H1 (cell line): Measurements from ENCODE around the gene KCNT1. TPM values are rescaled to one million over a fixed set of nuclear protein-coding genes. Genes with fewer than 3 reads are reported as not detected.

Experiments
- CHD7 ChIP-seq: fragments of 300-600 bp; sonication (generic); IDR thresholded peaks from 2 replicates; pipeline ENCODE4 v1.7.1; 2012; ENCODE audit warnings: low read length, moderate library complexity, mild to moderate bottlenecking, inconsistent platforms; ENCODE audit not compliant: insufficient replicate concordance
- EZH2 ChIP-seq: fragments of 200-600 bp; sonication (generic); IDR thresholded peaks from 2 replicates; pipeline ENCODE4 v1.7.1; 2012; ENCODE audit warnings: low read depth, mild to moderate bottlenecking, moderate library complexity, low read length, inconsistent platforms; ENCODE audit not compliant: severe bottlenecking
- HDAC2 ChIP-seq, 2 experiments: fragments of 300-600 bp in 1 of 2; sonication (generic) in 1 of 2; IDR thresholded peaks; 2 replicates each; pipeline ENCODE4 v1.6.1; 2011 to 2012; ENCODE audit warnings: low read depth in 2 of 2, low read length in 2 of 2, mild to moderate bottlenecking in 2 of 2, moderate library complexity in 2 of 2, borderline replicate concordance in 1 of 2, inconsistent platforms in 1 of 2
- MAFK ChIP-seq: IDR thresholded peaks from 2 replicates; pipeline ENCODE4 v1.6.1; 2012; ENCODE audit warnings: low read depth, mild to moderate bottlenecking, improper control_type of control experiment, low read length
- RAD21 ChIP-seq, 2 experiments: IDR thresholded peaks in 1 of 2; conservative IDR thresholded peaks in 1 of 2; 2 replicates each; pipeline ENCODE4 v1.6.1; 2011; ENCODE audit warnings: low read depth in 2 of 2, low read length in 2 of 2, improper control_type of control experiment in 1 of 2, inconsistent platforms in 1 of 2, mild to moderate bottlenecking in 1 of 2, moderate library complexity in 1 of 2
- SUZ12 ChIP-seq: fragments of 200-600 bp; sonication (generic); IDR thresholded peaks from 2 replicates; pipeline ENCODE4 v1.6.1; 2012; ENCODE audit warnings: mild to moderate bottlenecking, inconsistent platforms, low read length, moderate library complexity, mixed read lengths
- YY1 ChIP-seq: IDR thresholded peaks from 2 replicates; pipeline ENCODE4 v1.6.1; 2011; ENCODE audit warnings: low read depth, mild to moderate bottlenecking, low read length
- ZNF274 ChIP-seq: IDR thresholded peaks from 2 replicates; pipeline ENCODE4 v1.7.0; 2012; ENCODE audit warnings: low read length, borderline replicate concordance; ENCODE audit errors: extremely low read depth
- polyA plus RNA-seq, 7 experiments: library from polyadenylated mRNA; depleted of rRNA in 3 of 7; stranded (reverse) in 5 of 7; unstranded in 2 of 7; fragments of >200 nt in 5 of 7; fragments of 200-250 nt in 2 of 7; gene quantifications; 1 replicate in 5 of 7; 2 replicates in 1 of 7; 4 replicates in 1 of 7; pipeline versions ENCODE4 v1.2.1 to v1.2.3, GENCODE V29; 2011 to 2013; ENCODE audit warnings: missing spikeins in 2 of 7, mixed read lengths in 2 of 7
- total RNA-seq: library from RNA; stranded (reverse); fragmentation: NEBNext Ultra II Directional; extraction: Animal tissue kit (Norgen Biotek cat#: 25700); gene quantifications from 2 replicates; pipeline ENCODE4 v1.2.1, GENCODE V29; 2021
- TF ChIP-seq, protein P1 (sequence below): IDR thresholded peaks from 2 replicates; pipeline ENCODE4 v1.6.1; 2011; ENCODE audit warnings: low read depth, mild to moderate bottlenecking, low read length; ENCODE audit not compliant: insufficient read depth

Gene KCNT1
- total and polyA plus RNA-seq, 2 of the 8 experiments (the other 6 are each of a cell fraction or from before 2014, with no cell fraction given): 0.13 to 0.20 TPM

DNA sequence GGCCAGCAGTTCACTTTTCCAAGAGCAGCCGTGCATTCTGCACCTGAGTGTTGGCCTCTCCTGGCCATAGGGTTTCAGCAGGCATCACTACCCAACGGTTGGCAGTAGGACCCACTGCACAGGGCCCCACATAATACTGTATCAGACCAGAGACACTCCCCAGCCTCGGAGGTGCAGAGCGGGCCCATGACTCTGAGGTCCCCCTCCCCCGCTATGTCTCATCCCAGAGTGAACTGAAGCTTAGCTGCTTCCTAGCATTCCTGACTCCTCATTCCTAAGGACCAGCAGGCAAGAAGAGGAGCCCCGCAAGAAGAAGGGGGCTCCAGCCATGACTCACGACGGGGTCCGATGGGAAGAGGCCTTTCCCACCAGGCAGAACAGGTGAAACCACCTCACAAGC, 138.1 kb downstream of the KCNT1 start (continued):
- TF ChIP-seq CHD7 (no peak), SUZ12 (no peak), MAFK (no peak), RAD21 (IDR thresholded peaks at IDR 0.05 in 1 of 2, conservative IDR thresholded peaks at IDR 0.05 in 1 of 2; ENCODE audit: low read depth in 2 of 2, low read length in 2 of 2) (no peak), HDAC2 (IDR thresholded peaks at IDR 0.05; ENCODE audit: borderline replicate concordance in 1 of 2, low read depth in 2 of 2, low read length in 2 of 2) (no peak), YY1 (no peak), ZNF274 (no peak), EZH2 (no peak)
- TF ChIP-seq, protein P1, sequence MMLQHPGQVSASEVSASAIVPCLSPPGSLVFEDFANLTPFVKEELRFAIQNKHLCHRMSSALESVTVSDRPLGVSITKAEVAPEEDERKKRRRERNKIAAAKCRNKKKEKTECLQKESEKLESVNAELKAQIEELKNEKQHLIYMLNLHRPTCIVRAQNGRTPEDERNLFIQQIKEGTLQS: no peak
